Choroid plexus epithelial cell (primary cell): ENCODE results near the gene VSIG10.
A peak's percentile ranks its signal among the peaks of the same experiment; 100 is the strongest.

Experiments used
- DNase-seq: peaks from one replicate; pipeline ENCODE4 v3.0.0-alpha.2; 2010; ENCODE audit warnings: low read depth
- H3K4me3 ChIP-seq: 2 replicates; pipeline ENCODE4 v1.5.1; 2011; ENCODE audit warnings: low read depth, mild to moderate bottlenecking, control low read depth, low read length, moderate library complexity
- TF ChIP-seq, protein P1 (sequence below): conservative IDR thresholded peaks from 2 replicates; pipeline ENCODE4 v1.5.1; 2011; ENCODE audit warnings: low read depth, mild to moderate bottlenecking, control low read depth, inconsistent platforms, low read length, moderate library complexity

The VSIG10 gene

GRCh38 chr12:118061011-118061872, 42.6 kb downstream of the VSIG10 start, which contains the start of gene WSB2:
TSS of gene WSB2 (minus strand) at chr12:118061179. CDS start at chr12:118061048, 131 bp downstream.
- TF ChIP-seq, protein P1, sequence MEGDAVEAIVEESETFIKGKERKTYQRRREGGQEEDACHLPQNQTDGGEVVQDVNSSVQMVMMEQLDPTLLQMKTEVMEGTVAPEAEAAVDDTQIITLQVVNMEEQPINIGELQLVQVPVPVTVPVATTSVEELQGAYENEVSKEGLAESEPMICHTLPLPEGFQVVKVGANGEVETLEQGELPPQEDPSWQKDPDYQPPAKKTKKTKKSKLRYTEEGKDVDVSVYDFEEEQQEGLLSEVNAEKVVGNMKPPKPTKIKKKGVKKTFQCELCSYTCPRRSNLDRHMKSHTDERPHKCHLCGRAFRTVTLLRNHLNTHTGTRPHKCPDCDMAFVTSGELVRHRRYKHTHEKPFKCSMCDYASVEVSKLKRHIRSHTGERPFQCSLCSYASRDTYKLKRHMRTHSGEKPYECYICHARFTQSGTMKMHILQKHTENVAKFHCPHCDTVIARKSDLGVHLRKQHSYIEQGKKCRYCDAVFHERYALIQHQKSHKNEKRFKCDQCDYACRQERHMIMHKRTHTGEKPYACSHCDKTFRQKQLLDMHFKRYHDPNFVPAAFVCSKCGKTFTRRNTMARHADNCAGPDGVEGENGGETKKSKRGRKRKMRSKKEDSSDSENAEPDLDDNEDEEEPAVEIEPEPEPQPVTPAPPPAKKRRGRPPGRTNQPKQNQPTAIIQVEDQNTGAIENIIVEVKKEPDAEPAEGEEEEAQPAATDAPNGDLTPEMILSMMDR, result no peak
- peak; percentile 56 for DNase-seq
- H3K4me3 ChIP-seq, result peak within 1 kb of the TSS; percentile 69

DNA sequence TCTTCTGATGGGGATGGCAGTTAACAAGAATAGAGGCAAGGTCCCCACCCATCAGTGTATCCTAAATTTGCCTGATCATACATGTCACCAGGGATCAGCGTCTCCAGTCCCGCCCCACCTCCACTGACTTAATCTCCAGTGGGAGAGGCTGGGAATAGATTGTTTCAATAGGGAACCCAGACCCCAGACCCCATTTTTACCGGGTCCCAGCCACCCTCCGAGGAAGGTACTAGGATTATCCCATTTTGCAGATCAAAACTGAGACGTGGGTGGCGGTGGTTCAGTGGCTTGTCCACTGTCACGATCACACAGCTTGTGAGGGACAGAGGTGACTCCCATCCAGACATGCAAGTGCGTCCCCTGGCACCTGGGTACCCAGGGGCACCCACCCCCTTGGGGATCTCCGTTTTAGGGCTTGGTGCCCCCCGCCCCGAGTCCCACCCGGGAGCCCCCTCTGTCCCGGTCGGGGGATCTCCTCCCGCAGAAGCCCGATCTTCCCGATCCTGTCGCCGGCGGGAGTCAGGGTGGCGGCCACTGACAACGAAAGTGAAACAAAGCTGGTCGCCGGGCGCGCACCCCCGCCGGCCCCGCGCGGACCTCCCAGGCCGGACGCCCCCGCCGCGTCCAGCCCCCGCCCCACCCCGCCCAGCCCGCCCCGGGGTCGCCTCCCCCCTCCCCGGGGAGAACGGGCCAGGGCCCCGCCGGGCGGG, 43.4 kb downstream of the VSIG10 start:
- TF ChIP-seq, protein P1, result no peak
- peak overlapping the region; percentile 69 for H3K4me3 ChIP-seq
- no peak for DNase-seq

- H3K4me3 ChIP-seq, result peak overlapping the region; percentile 69
- DNase-seq, result no peak
- TF ChIP-seq, protein P1, result no peak
These were observed 44.2 kb downstream of the VSIG10 start for GRCh38 chr12:118059341-118060191.

DNA sequence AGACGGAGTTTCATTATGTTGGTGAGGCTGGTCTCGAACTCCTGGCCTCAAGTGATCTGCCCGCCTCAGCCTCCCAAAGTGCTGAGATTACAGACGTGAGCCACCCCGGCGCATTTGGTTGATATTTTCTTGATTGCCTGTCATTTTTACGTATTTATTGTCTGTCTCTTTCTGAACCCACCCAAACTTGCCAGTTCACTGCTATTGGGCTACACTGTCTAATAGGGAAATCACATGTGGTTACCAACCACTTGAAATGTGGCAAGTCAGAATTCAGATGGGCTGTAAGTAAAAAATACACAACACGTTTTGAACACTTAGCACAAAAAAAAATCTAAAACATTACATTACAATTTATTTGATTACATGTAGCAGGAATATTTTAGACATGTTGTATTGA, 44.9 kb downstream of the VSIG10 start:
- no peak for DNase-seq
- H3K4me3 ChIP-seq, result no peak overlapping the region
- TF ChIP-seq, protein P1, result no peak

DNA sequence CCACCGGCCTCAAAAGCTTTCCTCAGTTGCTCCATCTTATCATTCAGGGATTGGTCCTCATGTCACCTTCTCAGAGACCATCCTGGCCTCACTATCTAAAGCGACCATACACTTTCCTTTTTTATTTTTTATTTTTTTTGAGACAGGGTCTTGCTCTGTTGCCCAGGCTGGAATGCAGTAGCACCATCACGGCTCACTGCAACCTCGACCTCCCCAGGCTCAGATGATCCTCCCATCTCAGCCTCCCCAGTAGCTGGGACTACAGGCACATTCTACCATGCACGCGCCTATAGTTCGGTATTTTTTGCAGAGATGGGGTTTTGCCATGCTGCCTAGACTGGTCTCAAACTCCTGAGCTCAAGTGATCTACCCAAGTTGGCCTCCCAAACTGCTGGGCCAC, 45.6 kb downstream of the VSIG10 start:
- no peak for DNase-seq
- TF ChIP-seq, protein P1, result no peak
- no peak overlapping the region for H3K4me3 ChIP-seq

- TF ChIP-seq, protein P1, result no peak
- no peak overlapping the region for H3K4me3 ChIP-seq
- no peak for DNase-seq
These were observed 47.7 kb downstream of the VSIG10 start for GRCh38 chr12:118055865-118056773.
